Activated CD4-positive, alpha-beta memory T cell treated with anti-CD3 and anti-CD28 coated beads for 36 hours (primary cell): ENCODE measurements around the gene PSMB7. TPM values are rescaled to one million over a fixed set of nuclear protein-coding genes. Genes with fewer than 3 reads are reported as not detected.

ENCODE experiments used
- CTCF ChIA-PET: fragments of 350-600 bp; sonication (Branson Sonifier 250); formaldehyde crosslinking; loops from one replicate; lab custom pipeline; 2021; ENCODE audit warnings: antibody characterized with exemption, inconsistent platforms; lab: Charles Lee
- POLR2A ChIA-PET: fragments of 350-600 bp; sonication (Branson Sonifier 250); formaldehyde crosslinking; loops from one replicate; lab custom pipeline; 2021; ENCODE audit warnings: antibody characterized with exemption; lab: Charles Lee
- DNase-seq: peaks from one replicate; pipeline ENCODE4 v3.0.0-alpha.2; 2020
- H3K27ac Mint-ChIP-seq: one replicate; pipeline ENCODE4 v1.8.0; 2021; ENCODE audit warnings: mixed read lengths
- H3K27me3 Mint-ChIP-seq: one replicate; pipeline ENCODE4 v1.8.0; 2021; ENCODE audit warnings: mixed read lengths
- H3K36me3 Mint-ChIP-seq: one replicate; pipeline ENCODE4 v1.8.0; 2021; ENCODE audit warnings: mixed read lengths
- H3K4me1 Mint-ChIP-seq: one replicate; pipeline ENCODE4 v1.8.0; 2021; ENCODE audit warnings: low read depth, mixed read lengths
- H3K4me3 Mint-ChIP-seq: one replicate; pipeline ENCODE4 v1.8.0; 2021; ENCODE audit warnings: mild to moderate bottlenecking, mixed read lengths
- H3K9me3 Mint-ChIP-seq: one replicate; pipeline ENCODE4 v1.8.0; 2021; ENCODE audit warnings: mixed read lengths
- intact Hi-C: fragments of 100-400 bp; cut with micrococcal nuclease; formaldehyde crosslinking; loops from one replicate; pipeline ENCODE4 v1.15.1; 2023
- total RNA-seq, 2 experiments: library from RNA; stranded (reverse); gene quantifications; one replicate each; pipeline ENCODE4 v1.2.3, GENCODE V29; 2021

The PSMB7 gene
- 100 to 1,000 TPM; 156 TPM for total RNA-seq

DNA sequence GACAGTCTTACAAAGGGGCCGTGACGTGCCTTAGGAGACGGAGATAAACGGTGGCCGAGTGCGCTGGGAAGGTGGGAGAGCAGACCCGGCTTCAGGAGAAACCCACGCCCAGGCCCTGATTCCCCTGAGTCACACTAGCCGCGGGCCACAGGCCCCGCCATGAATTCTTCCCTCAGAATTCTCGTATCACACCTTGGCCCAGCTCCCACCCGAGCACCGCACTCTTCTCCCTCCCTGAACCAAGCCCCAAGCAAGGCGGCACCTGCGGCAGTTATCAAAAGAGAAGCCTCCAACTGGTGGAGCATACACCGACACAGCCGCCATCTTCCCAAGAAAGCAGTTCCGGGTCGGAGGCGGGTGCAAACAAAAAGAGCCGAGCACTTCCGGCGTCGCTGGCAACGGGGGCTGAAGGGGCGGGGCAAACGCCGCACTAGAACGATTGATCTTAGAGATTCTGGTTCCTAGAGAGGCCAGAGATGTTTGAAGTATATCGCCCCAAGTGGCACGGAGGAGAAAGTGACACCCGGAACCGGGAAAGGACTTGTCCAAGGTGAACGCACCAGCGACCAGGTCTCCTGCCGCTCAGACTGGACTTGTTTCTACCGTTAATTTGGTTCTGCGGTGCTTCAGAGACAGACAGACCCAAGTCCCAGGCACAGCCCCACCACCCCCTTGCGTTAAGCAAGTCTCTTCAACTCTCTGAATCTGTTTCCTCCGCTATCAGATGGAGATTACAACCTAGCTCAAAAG, at the start of gene PSMB7:
TSS of gene PSMB7 (minus strand) at position 341 of the 750 bp plus-strand sequence. CDS start at position 324, 17 bp downstream.
- ChIA-PET POLR2A (no interaction called here), CTCF (interaction anchor here (0.9 to 2.2 kb wide), 3 partner anchors 16 to 133 kb away, joined by 3 to 14 read pairs (median 5); no protein-coding TSS in a partner anchor)
- Mint-ChIP-seq H3K9me3 (peaks cover 3% of the 10 kb centered on the region), H3K27ac (peak within 1 kb of the TSS; percentile 90), H3K36me3 (peaks cover 36% of the 10 kb centered on the region), H3K4me3 (peak within 1 kb of the TSS; percentile 100), H3K27me3 (no peaks in the 10 kb centered on the region), H3K4me1 (peaks cover 34% of the 10 kb centered on the region)
- intact Hi-C loops = loop anchor here (10.0 kb wide), 1 partner anchor 480 kb away; the partner anchor contains the start of gene DENND1A
- DNase-seq = peak; percentile 98

- CTCF ChIA-PET = no interaction called here
- no peaks in the 10 kb centered on the region for H3K4me1 Mint-ChIP-seq
- no peaks in the 10 kb centered on the region for H3K9me3 Mint-ChIP-seq
- H3K36me3 Mint-ChIP-seq = no peaks in the 10 kb centered on the region
- no peak overlapping the region for H3K4me3 Mint-ChIP-seq
- POLR2A ChIA-PET = no interaction called here
- H3K27ac Mint-ChIP-seq = no peak overlapping the region
- DNase-seq = no peak
- no peaks in the 10 kb centered on the region for H3K27me3 Mint-ChIP-seq
- intact Hi-C loops = no loop called here
These were observed 47.5 kb upstream of the PSMB7 start for GRCh38 chr9:124462739-124463138.

- intact Hi-C loops = no loop called here
- Mint-ChIP-seq H3K4me3 (no peak overlapping the region), H3K27me3 (peaks cover 3% of the 10 kb centered on the region), H3K9me3 (no peaks in the 10 kb centered on the region), H3K4me1 (no peaks in the 10 kb centered on the region), H3K27ac (no peak overlapping the region), H3K36me3 (no peaks in the 10 kb centered on the region)
- ChIA-PET POLR2A (no interaction called here), CTCF (no interaction called here)
- DNase-seq = no peak
These were observed 43.2 kb upstream of the PSMB7 start for GRCh38 chr9:124458441-124458840.

DNA sequence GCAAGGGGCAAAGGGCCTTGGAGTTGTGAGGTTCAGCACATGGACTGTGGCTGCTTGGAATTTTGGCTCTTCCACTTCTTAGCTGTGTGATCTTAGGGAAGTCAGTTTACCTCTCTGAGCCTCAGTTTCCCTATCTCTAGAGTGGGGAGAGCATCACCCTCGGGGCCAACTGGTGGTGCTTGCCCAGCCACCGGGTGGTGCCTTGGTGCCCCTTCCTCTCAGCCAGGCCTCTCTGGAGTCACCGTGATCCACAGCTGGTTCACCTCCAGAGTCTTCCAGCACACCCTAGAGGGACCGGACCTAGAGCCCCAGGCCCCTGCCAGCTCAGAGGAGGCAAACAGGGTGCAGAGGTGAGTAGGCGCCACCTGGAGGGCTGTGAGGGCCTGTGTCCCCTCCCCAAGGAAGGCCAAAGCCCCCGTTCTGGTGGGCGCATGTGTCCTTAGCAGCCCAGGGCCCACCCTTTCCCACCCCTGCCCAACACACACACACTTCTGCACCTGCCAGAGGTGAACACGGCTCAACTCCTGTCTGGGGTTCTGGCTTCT, 42.7 kb upstream of the PSMB7 start:
- POLR2A ChIA-PET = no interaction called here
- Mint-ChIP-seq H3K27ac (no peak overlapping the region), H3K9me3 (no peaks in the 10 kb centered on the region), H3K4me3 (no peak overlapping the region), H3K36me3 (no peaks in the 10 kb centered on the region), H3K27me3 (peaks cover 3% of the 10 kb centered on the region), H3K4me1 (no peaks in the 10 kb centered on the region)
- DNase-seq = no peak
- intact Hi-C loops = no loop called here
- CTCF ChIA-PET = no interaction called here

GRCh38 chr9:124457079-124457886, 42.0 kb upstream of the PSMB7 start:
- Mint-ChIP-seq H3K4me1 (no peaks in the 10 kb centered on the region), H3K36me3 (no peaks in the 10 kb centered on the region), H3K4me3 (no peak overlapping the region), H3K9me3 (no peaks in the 10 kb centered on the region), H3K27ac (no peak overlapping the region), H3K27me3 (peaks cover 8% of the 10 kb centered on the region)
- no peak for DNase-seq
- CTCF ChIA-PET = no interaction called here
- intact Hi-C loops = no loop called here
- POLR2A ChIA-PET = no interaction called here

GRCh38 chr9:124456341-124457078, 41.3 kb upstream of the PSMB7 start:
- DNase-seq = no peak
- Mint-ChIP-seq H3K27me3 (peaks cover 13% of the 10 kb centered on the region), H3K4me1 (no peaks in the 10 kb centered on the region), H3K4me3 (no peak overlapping the region), H3K9me3 (no peaks in the 10 kb centered on the region), H3K27ac (no peak overlapping the region), H3K36me3 (no peaks in the 10 kb centered on the region)
- CTCF ChIA-PET = no interaction called here
- POLR2A ChIA-PET = no interaction called here
- intact Hi-C loops = no loop called here

- Mint-ChIP-seq H3K27me3 (peaks cover 19% of the 10 kb centered on the region), H3K9me3 (no peaks in the 10 kb centered on the region), H3K27ac (no peak overlapping the region), H3K4me1 (no peaks in the 10 kb centered on the region), H3K36me3 (no peaks in the 10 kb centered on the region), H3K4me3 (no peak overlapping the region)
- CTCF ChIA-PET = no interaction called here
- POLR2A ChIA-PET = no interaction called here
- DNase-seq = no peak
- intact Hi-C loops = no loop called here
These were observed 40.6 kb upstream of the PSMB7 start for GRCh38 chr9:124455820-124456219.

DNA sequence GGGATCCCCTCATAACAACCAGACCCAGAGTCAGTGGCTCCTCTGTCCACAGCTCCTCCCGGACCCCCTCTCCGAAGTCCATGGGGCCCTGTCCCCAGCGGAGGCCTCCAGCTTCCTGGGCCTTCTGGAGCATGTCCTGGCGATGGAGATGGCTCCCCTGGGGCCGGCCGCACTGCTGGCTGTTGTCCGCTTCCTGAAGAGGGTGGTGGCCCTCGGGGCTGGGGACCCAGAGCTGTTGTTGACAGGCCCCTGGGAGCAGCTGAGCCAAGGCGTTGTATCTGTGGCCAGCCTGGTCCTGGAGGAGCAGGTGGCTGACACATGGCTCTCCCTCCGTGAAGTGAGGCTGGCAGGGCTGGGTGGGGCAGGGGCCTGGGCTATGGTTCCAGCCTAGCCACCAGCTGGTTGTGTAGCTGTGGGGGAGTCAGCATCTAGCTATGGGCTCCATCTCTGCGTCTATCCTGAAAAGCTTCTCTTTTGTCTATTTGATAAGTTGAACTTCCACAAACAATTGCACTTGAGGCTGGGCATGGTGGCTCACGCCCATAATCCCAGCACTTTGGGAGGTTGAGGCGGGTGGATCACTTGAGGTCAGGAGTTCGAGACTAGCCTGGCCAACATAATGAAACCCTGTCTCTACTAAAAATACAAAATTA, 39.7 kb upstream of the PSMB7 start:
- Mint-ChIP-seq H3K36me3 (no peaks in the 10 kb centered on the region), H3K27ac (no peak overlapping the region), H3K4me3 (no peak overlapping the region), H3K4me1 (no peaks in the 10 kb centered on the region), H3K9me3 (no peaks in the 10 kb centered on the region), H3K27me3 (peaks cover 25% of the 10 kb centered on the region)
- no peak for DNase-seq
- POLR2A ChIA-PET = no interaction called here
- CTCF ChIA-PET = interaction anchor here (0.6 kb wide), 1 partner anchor 12 kb away, joined by 3 read pairs; no protein-coding TSS in a partner anchor
- intact Hi-C loops = no loop called here

GRCh38 chr9:124454296-124454695, 39.1 kb upstream of the PSMB7 start:
- DNase-seq = no peak
- intact Hi-C loops = no loop called here
- H3K27ac Mint-ChIP-seq = no peak overlapping the region
- no peaks in the 10 kb centered on the region for H3K4me1 Mint-ChIP-seq
- H3K27me3 Mint-ChIP-seq = peaks cover 28% of the 10 kb centered on the region
- no peak overlapping the region for H3K4me3 Mint-ChIP-seq
- ChIA-PET POLR2A (no interaction called here), CTCF (interaction anchor here (0.6 kb wide), 1 partner anchor 11 kb away, joined by 3 read pairs; no protein-coding TSS in a partner anchor)
- H3K9me3 Mint-ChIP-seq = no peaks in the 10 kb centered on the region
- H3K36me3 Mint-ChIP-seq = no peaks in the 10 kb centered on the region

- DNase-seq = no peak
- peaks cover 31% of the 10 kb centered on the region for H3K27me3 Mint-ChIP-seq
- H3K27ac Mint-ChIP-seq = no peak overlapping the region
- no peaks in the 10 kb centered on the region for H3K36me3 Mint-ChIP-seq
- ChIA-PET POLR2A (interaction anchor here (0.7 kb wide), 1 partner anchor 61 kb away, joined by 3 read pairs; no protein-coding TSS in a partner anchor), CTCF (no interaction called here)
- no peaks in the 10 kb centered on the region for H3K9me3 Mint-ChIP-seq
- H3K4me1 Mint-ChIP-seq = no peaks in the 10 kb centered on the region
- intact Hi-C loops = no loop called here
- no peak overlapping the region for H3K4me3 Mint-ChIP-seq
These were observed 38.4 kb upstream of the PSMB7 start for GRCh38 chr9:124453586-124454191.
